Activated gamma-delta T cell treated with Interleukin-2 at 50 U/mL for 16 hours (primary cell): ENCODE data around the gene LUZP2.

Experiments
- DNase-seq: peaks from one replicate; pipeline ENCODE4 v3.0.0-alpha.2; 2020

The LUZP2 gene

DNA sequence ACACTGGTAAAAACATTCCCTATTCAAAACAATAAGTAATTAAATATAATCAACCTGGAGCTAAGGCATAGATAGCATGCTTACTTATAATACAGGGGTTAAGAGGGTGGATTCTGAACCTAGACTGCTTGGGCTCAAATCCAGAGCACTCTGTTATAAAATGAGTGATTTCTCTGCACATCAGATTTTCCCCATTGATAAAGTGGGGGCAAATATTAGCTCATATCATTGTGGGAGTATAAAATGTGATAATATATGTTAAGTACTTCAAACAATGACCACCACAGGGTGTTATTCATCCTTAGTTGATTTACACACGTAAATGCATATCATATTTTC is 139.4 kb downstream of the LUZP2 start:
- DNase-seq, result no peak

DNA sequence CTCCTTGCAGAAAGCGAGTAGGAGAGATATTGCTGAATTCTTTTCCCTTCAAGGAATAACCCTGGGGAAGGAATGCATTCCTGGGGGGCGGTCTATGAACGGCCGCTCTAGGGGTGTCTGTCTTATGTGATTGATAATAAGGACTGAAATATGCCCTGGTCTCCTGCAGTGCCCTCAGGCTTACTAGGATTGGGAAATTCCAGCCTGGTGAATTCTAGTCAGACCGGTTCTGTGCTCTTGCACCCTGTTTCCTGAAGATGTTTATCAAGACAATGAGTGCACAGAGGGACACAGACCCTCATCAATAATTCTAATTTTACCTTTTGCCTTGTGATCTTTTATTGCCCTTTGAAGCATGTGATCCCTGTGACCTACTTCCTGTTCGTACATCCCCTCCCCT is 140.7 kb downstream of the LUZP2 start:
- DNase-seq, result no peak

DNA sequence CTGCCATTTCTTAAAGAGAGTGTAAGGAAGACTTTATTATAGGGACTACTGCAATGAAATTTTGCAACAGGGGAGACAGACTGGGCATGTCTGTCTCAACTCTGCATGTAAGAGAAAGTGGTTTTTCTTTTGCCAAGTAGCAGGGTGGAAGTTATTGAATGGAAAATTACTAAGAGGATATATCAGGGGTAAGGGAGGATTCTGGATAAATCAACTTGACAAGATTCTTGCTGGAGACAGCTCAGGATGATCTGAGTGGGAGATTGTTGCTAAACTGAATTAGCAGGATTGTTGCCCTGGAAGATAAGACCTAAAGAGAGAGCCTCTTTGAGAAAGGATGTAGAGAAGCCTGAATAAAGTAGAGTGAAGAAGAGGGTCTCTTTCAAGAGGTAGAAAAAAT is 145.8 kb downstream of the LUZP2 start:
- no peak for DNase-seq

DNA sequence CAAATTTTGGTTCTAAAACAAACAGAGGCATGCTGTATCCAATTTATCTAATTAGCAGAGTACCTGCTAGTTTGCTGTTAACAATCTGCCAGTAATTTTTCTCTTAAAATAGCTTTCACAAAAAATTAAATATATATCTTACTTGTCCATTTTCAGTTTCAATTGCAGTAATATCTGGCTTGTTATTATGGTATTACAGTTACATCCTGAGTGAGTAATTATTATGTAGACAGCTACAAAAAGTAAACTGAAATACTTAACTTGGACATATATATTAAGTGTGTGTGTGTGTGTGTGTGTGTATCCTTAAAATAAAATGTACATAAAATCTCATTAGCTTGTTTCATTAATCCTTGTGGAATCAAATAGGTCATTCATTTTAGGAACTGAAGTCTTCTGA is 148.7 kb downstream of the LUZP2 start:
- no peak for DNase-seq

DNA sequence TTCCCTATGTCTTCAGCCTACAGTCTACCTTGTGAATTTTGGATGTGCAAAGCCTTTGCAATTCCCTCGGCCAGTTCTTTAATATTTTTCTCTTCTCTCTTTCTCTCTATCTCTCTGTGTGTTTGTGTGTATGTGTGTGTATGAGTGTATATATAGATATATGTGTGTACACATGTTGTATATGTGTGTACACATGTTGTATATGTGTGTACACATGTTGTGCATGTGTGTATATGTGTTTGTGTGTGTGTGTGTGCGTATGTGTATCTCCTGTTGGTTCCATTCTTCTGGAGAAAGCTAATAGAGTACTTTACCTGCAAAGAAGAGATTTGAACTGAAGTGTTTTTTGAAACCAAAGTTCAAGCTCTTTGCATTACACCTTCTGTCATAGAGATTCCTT is 155.0 kb downstream of the LUZP2 start:
- no peak for DNase-seq

DNA sequence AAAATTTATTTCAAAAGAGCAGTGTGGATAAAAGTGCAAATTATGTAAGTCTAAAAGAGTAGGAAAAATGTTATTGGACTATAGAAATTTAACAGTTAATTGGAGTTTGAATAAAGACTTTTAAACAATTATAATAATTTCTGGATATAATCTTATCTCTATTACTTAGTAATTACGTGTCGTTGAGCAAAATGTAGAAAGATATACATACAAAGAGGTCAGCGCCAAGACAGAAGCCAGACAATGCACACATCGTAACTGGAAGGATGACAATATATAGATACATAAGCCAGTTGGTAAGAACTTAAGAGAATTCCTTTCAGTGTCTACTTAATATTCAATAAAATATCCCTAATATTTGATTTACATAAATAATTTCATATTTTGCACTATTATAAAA is 157.0 kb downstream of the LUZP2 start:
- DNase-seq, result no peak

DNA sequence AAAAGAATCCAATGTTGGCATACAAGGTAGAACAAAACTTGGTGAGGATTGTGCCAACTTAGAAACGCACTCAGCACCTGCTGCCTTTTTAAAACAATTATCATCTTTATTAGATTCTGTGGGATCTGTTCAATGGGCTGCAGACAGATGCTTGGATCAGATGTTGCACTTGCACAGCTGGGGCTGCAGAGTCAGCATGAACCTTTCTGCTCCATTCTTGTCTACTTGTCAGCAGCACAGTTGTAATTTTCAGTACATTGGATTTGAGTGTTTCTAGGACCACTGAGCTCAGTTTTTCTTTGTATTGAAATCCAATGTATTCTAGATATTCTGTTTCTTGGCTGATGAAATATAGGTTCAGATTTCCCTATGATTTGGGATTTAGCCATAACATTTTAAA is 164.5 kb downstream of the LUZP2 start:
- DNase-seq, result no peak

DNA sequence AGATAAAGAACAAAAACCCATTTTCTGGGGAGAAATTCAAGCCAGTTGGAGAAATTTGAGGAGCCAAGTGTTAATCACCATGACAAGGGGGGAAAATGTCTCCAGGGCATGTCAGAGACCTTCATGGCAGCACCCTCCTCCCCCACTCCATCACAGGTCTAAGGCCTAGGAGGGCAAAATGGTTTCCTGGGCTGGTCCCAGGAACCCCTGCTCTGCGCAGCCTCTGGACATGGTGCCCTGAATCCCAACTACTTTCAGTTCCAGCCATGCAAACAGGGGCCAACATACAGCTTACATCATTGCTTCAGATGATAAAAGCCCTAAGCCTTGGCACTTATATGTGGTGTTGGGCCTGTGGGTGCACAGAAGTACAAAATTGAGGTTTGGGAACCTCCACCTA is 167.5 kb downstream of the LUZP2 start:
- DNase-seq, result no peak

DNA sequence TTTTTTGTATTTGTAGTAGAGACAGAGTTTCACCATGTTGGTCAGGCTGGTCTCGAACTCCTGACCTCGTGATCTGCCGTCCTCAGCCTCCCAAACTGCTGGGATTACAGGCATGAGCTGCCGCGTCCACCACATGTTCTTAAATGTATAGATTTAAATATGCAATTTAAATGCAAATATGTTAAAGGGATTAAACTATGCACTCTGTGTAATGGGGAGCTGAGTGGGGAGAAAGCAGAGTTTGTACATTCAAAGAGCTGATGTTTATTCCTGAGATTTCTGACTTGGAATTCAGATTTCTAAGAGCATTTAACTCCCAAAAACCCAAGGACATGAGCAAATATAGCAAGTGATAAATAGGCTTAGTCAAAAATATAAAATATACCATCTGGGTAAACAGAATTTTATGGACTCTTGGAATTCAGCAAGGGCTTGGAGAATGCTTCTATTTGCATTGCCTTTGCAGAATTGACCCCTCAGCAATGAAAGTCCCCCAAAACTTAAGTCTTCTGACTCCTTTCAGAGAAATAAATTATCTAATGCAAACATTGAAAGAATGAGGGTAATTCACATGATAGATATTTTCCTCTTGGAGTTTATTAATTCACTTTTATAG is 170.6 kb downstream of the LUZP2 start:
- no peak for DNase-seq

DNA sequence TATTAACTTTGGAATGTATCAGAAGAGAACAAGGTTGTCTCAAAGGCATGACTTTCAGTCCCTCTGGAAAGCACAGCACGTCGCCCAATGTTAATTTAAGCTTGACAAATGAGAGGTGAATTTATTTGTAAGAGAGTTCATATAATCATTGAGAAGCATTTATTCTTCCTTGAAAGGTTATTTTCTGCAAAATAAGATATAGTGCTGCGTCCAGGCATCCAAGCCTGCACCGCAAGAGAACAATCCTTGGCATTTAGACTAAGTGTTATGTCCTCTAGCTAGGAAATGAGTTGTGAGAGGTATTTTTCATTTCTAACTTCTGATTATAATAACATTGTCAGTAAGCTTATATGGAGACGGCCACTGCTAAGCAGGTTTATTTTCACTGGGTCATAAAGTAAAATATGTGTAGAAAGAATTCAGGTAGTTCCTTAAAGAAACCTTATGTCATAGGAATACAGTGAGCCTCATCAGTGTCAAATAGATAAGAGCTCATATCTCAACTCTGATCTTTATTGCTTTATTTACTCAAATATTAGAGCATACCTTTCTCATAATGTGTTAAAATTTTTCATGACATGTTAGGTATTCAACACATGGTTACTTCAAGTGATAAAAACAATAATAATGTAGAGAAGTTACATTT is 182.0 kb downstream of the LUZP2 start:
- DNase-seq, result no peak

DNA sequence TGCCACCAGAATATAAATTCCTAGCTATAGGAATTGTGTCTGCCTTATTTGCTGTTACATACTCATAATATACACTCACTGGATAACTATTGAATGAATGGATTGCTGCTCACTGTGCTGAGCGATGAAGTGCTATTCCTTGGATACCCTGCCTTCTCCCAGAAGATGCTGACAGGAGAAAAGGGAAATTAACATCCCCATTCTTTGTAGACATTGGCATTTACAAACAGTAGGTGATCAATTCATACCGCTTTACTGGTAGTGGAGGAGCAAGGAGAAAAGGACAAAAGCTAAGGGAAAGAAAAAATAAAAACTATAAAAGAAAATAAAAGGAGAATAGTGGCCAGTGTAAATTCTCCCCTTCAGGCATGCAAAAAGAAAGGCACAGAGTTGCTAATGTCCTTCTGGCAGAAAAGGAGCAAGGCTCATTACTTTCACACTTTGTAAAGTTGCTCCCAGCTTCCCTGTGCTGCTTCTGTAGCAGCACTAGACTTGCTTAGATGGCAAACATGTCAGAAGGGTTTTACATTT is 183.0 kb downstream of the LUZP2 start:
- no peak for DNase-seq

DNA sequence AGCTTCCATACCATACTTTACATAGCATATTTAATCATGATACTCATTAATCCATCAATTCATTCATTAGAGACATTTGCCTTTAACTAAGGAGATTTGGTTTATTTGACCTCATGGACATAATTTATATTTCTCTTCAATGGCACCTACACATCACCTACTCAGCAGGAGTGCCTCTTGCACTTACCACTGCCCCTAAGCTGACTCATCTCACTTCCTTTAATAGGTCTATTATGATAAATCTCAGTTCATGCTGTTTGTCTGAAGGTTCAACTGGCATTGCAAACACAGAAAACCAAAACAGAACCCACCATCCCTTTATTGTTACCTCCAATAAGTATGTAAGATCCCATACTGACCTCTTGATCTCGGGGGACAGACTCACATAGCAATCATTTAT is 186.7 kb downstream of the LUZP2 start:
- no peak for DNase-seq

DNA sequence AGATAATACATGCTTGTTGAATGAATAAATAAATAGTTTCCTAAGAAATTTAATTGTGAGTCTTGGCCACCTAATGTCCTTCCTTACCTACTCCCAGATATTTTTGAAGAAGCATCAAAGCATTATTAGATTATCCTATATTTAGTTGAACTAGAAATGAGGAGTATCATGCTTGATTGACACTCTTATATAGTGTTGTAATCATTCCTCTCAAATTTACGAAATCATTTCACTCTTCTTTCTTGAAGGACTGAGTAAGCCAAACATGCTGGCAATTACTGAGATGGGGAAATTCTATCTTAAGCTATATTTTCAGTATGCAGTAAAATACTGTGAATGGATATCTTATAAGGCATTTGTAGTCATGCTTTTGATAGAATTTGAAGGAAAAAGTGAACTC is 189.0 kb downstream of the LUZP2 start:
- no peak for DNase-seq

DNA sequence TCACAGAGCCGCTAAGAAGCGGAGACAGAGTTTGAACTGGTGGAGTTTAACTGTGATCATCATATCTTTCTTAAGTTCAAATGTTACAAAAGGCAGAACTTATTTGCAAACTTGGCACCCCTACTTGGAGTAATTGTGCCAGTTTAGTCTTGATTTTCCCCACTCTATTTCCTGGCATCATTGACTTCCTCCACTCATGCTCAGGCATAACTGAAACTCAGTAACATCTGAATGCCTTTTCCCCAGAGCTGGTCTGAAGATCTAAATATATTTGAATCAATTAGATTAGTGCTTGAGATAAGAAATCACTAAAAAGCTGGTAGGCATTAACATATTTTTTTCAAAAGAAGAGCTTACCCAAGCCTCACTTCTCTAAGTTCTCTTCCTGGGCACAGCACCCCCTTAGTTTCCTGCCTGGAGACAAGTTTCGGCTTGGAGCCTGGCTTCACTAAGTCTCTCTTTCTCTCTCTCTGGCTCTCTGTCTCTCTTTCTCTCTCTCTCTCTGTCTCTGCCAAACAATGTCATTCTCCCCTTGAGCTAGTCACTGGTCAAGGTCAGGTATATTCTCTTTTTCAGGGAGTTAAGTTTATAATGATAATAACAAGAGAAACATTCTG is 190.8 kb downstream of the LUZP2 start:
- DNase-seq, result no peak

DNA sequence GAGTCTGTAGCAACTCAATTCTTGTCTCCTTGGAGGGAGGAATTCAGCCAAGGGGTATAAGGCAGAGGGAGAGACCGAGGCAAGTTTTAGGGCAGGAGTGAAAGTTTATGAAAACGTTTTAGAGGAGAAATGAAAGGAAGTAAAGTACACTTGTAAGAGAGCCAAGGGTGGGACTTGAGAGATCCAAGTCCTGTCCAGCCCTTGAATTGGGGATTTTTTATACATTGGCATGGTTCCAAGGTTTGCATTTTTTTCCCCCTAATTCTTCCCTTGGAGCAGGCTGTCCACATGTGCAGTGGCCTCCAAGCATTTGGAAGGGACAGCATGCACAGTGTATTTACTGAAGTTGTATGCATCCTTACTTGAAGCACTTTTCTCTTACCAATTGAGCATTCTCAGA is 192.1 kb downstream of the LUZP2 start:
- no peak for DNase-seq

DNA sequence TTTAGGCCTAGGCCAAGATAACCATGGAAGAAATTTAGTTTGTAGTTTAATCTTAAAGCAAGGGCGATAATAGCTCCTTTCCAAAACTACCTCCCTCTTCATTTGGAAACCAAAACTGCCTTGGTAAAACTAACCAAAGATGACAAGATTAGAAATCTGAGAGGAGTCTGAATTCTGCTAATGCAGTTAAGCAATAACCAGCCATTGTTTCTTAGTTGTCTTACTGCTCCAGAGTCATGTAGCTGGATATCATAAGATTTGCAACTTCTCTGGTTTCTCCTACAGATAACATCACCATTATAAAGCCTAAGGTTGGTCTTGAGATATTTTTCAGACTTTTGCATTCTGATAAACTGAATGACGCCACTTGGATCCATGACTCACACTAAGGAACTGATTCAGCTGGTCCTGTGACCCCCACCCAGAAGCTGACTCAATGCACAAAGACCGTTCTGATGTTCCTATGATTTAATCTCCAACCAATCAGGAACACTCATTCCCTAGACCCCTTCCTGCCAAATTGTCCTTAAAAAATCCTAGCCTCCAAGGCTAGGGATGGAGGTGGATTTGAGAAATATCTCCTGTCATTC is 200.8 kb downstream of the LUZP2 start:
- DNase-seq, result no peak

DNA sequence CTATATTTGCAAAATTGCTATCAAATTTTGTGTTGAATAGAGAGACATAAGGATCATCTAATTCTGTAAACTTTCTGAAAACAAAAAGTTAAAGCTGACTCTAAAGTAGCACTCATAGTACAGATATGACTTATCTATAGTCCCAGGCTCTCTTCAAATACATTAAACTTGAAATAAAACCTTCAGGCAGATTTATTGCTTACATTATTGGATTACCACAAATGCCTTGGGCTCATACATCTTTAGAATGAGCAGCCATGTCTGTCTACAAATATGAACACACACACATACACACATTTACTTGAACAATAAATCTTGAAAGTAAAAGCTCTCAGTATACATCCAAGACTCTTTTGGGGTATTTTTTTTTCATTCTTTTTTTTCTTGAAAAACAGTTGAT is 207.9 kb downstream of the LUZP2 start:
- DNase-seq, result no peak

DNA sequence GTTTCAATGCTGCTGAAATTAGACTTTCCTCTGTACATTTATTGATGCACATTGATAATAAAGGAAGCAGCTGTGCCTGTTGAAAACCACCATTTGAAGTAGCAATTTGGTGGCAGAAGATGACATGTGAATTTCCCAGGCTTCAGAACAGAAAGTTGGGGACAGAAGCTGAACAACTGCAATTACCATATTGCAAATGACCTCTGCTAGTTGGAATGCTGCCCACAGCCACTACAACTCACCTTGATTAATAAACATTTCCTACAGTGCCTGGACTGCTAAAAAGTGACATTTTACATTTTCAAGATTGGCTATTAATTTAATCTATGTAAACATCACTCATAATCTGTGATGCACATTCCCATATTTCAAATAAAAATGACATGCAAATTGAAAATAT is 208.6 kb downstream of the LUZP2 start:
- DNase-seq, result no peak

DNA sequence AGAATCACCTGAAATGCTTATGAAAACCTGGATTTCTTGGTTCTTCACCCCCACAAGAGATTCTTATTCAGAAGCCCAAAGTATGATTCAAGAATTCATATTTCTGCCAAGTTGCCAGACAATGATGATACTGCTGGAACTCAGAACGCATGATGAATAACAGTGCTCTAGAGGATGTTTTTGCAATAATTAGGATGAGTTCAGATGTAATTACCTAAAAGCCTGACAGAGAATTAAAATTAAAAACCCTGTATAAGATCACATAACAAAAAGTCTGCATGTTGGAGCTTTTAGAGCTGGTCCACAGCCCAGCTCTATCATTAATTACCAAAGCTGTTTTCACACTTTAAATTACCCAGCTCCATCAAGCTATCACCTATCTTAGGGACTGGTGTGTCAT is 211.8 kb downstream of the LUZP2 start:
- DNase-seq, result no peak

DNA sequence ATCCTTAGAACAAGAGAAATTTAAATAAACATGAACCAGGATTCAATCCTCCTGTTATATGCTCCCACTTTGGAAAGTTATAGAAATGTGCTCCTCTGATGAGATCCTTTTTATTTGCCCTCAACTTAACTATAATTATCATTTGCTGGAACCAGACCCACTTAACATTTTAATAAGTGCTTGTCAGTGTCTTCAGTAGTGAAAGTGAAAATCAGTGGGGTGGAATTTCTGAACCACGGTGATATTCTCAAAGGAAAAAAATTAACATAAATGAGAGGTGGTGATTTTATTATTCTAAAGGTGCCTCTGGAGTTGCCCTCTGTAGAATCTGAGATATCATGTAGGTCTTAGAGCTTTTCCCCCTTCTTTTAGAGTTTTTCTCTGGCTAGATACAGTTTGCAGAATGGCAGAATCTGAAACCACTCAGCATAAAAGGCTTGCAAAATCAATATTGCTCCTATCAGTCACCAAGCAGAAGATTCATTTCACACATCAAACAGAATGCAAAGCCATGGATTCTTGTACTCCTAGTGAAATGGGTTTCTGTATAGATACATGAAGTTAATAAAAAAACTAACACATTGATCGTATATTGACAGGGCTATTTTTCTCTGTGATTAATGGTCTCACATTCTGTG is 213.2 kb downstream of the LUZP2 start:
- no peak for DNase-seq

DNA sequence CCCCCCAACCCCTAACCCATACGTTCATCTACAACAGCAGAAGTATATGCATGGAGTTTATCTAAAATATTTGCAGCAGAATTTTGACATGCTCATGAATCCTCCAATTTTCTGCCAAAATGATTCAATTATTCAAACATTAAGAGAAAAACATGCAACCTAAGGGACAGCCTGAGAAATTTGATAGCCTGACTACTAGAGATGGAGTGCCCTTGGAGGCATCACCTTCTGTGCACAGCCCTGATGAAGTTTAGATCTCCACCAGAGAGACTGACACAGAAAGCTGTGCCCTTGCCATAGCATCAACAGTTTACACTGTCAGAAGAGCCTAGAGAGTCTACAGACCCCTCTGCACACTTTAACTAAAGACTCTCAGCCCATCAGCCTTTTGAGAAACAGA is 217.7 kb downstream of the LUZP2 start:
- DNase-seq, result no peak

DNA sequence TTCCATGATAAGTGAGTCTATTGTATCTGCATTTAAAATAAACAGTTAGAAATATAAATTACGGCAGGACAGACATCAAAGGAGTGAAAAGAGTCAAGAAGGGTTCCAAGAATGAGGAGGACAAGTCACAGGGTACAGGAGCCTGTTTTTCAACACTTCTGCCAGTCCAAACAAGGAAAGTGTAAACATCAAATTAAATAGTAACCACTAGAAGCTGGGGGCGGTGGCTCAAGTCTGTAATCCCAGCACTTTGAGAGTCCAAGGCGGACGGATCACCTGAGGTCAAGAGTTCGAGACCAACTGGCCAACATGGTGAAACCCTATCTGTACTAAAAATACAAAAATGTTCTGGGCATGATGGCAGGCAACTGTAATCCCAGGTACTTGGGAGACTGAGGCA is 219.6 kb downstream of the LUZP2 start:
- no peak for DNase-seq

DNA sequence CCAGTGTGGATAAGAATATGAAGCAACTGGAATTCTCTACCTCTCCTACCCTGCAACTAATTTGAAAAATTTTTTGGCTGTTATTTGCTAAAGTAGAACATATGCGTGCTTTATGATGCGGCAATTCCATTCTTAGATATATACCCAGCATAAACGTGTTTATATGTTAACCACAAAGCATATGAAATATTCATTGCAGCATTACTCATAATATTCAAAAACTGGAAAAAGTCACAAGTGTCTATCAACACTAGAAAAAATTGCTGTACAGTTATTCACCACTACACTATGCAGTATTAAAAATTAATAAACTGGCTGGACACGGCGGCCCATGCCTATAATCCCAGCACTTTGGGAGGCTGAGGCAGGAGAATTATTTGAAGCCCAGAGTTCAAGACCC is 226.4 kb downstream of the LUZP2 start:
- no peak for DNase-seq

DNA sequence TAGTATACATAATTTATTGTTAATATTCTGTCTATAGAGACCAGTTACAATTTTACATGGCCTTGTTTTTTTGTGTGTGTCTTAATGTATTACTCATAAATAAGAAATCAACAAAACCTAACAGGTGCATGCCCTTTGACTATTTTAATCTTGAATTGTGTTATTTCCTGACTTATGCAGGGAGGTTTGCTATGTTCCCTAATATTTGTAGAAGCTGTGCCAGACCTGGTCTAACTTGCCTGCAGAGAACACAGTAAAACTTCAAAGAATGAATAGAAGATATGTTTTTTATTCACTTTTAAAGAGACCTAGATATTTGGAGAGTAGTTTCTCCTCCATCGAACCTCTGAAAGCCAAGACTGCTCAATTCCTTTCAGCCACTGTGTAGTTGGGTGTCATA is 234.7 kb downstream of the LUZP2 start:
- DNase-seq, result no peak
